Activated T-cell treated with anti-CD3 and anti-CD28 coated beads, Interleukin-2, amount 50 U/mL, for 24 hours (primary cell): ENCODE measurements around the gene ZNF778.
"Not testable (repeated sequence)": the region's sequence is repeated elsewhere in the genome, so short reads cannot be mapped to it uniquely, and the experiment has no call there.

Experiments used
- DNase-seq: peaks from one replicate; pipeline ENCODE4 v3.0.0-alpha.2; 2020
- H3K27ac Mint-ChIP-seq: 2 replicates; pipeline ENCODE4 v1.8.0; 2020; ENCODE audit warnings: mild to moderate bottlenecking, mixed read lengths
- H3K27me3 Mint-ChIP-seq: 2 replicates; pipeline ENCODE4 v1.8.0; 2020; ENCODE audit warnings: mixed read lengths
- H3K36me3 Mint-ChIP-seq: 2 replicates; pipeline ENCODE4 v1.8.0; 2020; ENCODE audit warnings: low read depth, mixed read lengths
- H3K4me1 Mint-ChIP-seq: 2 replicates; pipeline ENCODE4 v1.8.0; 2020; ENCODE audit warnings: low read depth, mixed read lengths
- H3K4me3 Mint-ChIP-seq: 2 replicates; pipeline ENCODE4 v1.8.0; 2020; ENCODE audit warnings: mild to moderate bottlenecking, moderate library complexity, mixed read lengths
- H3K9me3 Mint-ChIP-seq: 2 replicates; pipeline ENCODE4 v1.8.0; 2020; ENCODE audit warnings: mixed read lengths

The ZNF778 gene

DNA sequence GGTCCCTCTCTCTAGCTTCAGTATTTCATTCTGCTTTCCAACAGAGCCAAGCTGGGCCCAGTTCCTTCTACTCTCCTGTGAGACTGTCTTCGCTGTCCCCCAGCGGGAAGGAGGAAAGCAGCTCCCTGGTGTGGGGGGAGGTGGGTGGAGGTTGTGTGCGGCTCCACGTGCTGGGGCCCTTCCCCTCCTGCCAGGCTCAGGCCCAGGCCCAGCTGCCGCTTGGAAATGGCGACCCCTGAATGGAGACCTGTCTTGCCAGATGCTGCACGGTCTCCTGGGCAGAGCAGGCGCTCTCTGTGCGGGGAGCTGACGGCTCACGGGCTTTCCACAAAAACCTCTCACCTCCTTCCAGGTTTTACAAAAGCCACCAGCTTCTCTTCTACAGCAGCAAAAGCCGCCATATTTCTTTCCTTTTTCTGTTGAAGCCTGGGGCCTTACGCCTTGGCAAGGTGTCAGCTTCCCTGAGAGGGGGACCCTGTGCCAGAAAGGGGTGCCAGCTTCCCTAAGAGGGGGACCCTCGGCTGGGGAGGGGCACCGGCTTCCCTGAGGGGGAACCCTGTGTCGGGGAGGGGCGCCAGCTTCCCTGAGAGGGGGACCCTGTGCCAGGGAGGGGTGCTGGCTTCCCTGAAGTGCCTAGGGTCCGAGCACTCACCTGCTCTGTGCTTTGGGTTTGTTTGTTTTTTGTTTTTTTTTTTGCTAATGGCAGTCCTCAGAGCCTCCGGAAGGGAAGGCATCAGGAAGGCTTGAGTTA is 47.5 kb downstream of the ZNF778 start:
- no peak for DNase-seq
- peak overlapping the region; percentile 44 for H3K27ac Mint-ChIP-seq
- no peak overlapping the region for H3K4me3 Mint-ChIP-seq
- no peaks in the 10 kb centered on the region for H3K27me3 Mint-ChIP-seq
- peaks cover 41% of the 10 kb centered on the region for H3K36me3 Mint-ChIP-seq
- H3K4me1 Mint-ChIP-seq, result peaks cover 5% of the 10 kb centered on the region
- peaks cover 2% of the 10 kb centered on the region for H3K9me3 Mint-ChIP-seq

DNA sequence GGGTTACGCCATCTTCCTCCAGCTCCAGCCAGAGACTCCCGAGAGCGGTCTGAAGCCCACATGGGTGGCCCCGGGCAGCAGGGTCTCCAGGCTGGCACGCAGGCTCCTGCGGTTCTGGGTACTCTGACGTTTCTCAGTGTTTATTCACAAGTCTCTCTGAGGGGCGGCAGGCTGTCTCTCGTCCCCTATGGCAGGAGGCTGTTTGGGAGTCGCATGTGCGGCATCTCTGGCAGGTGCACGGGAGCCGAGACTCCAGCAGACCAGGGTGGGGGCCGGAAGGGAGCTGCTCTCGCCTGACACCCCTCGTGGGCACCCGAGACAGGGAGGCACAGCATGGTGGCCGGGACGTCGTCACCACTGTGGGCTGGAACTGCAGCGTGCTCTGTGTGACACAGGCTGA is 48.1 kb downstream of the ZNF778 start:
- Mint-ChIP-seq H3K27ac (peak overlapping the region; percentile 63), H3K27me3 (no peaks in the 10 kb centered on the region), H3K9me3 (peaks cover 2% of the 10 kb centered on the region), H3K4me1 (peaks cover 5% of the 10 kb centered on the region), H3K4me3 (no peak overlapping the region), H3K36me3 (peaks cover 48% of the 10 kb centered on the region)
- DNase-seq, result no peak

DNA sequence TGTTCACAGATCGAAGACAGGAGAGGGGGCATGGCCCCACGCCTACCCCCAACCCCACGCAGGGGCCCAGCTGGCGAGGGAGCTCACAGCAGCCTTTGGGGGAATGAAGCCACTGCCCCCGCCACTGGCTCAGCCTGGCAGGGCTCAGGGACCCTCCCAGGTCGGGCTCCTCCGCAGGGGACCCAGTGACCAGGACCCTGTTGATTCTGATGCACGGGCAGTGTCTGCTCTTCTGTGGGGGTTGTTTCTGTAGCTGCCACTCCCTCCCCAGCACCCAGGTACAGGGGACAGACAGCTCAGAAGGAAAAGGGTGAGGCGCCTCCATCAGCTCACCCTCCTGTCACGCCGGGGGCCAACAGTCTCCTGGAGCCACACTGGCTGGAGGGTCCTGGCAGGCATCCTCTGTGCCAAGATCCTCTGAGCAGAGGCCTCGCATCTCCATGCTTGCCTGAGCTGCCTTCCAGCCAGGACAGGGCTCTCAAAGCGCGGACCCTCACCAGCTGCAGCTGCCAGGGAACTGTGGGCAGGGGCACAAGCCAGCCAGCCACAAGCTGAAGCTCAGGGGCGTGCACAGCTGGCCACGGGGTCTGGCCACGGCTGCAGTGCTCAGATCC is 49.1 kb downstream of the ZNF778 start:
- DNase-seq, result no peak
- Mint-ChIP-seq H3K9me3 (peaks cover 2% of the 10 kb centered on the region), H3K27me3 (no peaks in the 10 kb centered on the region), H3K27ac (no peak overlapping the region), H3K4me3 (no peak overlapping the region), H3K4me1 (peaks cover 2% of the 10 kb centered on the region), H3K36me3 (peaks cover 57% of the 10 kb centered on the region)

DNA sequence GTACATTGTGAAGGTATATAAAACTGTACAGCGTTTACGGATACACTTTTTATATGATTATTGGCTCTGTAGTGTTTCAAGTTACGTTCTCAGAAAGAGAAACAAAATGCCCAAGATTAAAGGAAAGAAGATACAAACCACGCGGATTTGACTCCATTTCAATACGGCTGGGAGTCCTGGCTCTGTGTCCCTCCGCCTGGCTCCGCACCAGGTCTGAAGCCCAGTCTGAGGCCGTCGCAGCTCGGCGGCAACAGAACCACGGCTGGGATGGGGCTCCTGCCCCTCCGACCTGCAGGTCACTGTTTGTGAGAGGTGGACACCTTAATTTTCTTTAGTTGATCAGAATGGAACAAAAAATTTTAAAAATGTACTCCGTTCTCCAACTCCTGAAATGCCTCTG is 50.2 kb downstream of the ZNF778 start:
- peaks cover 69% of the 10 kb centered on the region for H3K36me3 Mint-ChIP-seq
- not testable (repeated sequence) for H3K27me3 Mint-ChIP-seq, DNase-seq, H3K4me3 Mint-ChIP-seq, H3K9me3 Mint-ChIP-seq, H3K4me1 Mint-ChIP-seq, H3K27ac Mint-ChIP-seq

DNA sequence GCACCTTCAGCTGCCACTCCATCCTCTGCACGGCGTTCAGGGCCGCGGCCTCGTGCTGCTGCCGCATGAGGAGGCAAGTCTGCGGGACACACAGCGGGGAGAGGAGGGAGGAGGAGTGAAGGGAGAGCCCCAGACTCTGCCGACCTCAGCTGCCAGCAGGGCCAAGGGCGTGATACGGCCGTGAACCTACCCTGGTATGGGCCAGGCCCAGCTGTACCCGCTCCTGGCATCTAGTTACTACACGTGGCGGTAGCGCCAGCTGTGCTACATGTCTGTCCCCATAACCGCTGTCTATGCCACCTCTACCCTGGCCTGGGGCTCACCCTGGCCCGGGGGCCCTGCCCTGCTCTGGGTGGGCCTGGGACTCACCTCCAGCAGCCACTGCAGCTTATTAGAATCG is 51.1 kb downstream of the ZNF778 start:
- no peak for DNase-seq
- H3K4me1 Mint-ChIP-seq, result no peaks in the 10 kb centered on the region
- H3K36me3 Mint-ChIP-seq, result peaks cover 77% of the 10 kb centered on the region
- H3K9me3 Mint-ChIP-seq, result no peaks in the 10 kb centered on the region
- H3K4me3 Mint-ChIP-seq, result no peak overlapping the region
- no peaks in the 10 kb centered on the region for H3K27me3 Mint-ChIP-seq
- peak overlapping the region; percentile 20 for H3K27ac Mint-ChIP-seq

DNA sequence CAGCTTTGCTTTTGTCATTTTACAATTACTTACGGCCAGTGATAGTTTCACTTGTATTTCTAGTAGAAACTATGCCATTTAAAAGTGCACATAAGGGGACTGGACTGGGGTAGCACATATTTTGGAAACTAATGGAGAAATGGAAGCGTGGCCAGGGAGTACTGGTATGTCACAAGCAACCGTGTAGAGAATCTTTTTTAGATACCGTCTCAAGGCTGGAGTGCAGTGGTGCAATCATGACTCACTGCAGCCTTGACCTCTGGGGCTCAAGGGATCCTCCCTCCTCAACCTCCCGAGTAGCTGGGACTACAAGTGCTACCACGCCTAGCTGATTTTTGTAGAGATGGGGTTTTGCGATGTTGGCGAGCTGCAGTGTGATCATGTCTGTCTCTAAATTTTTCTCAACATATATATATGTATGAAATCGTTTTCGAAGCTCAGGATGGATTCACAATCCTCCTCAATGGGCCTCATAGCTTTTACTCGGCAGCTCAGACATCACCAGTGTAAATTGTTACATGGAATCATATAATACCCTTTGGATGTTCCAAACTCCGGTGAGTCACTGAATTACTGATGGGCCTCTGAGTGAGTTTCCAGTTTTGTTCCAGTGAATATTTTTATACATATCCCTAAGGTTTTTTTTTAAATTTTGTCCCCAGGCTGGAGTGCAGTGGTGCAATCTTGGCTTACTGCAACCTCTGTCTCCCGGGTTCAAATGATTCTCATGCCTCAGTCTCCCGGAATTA is 51.7 kb downstream of the ZNF778 start:
- Mint-ChIP-seq H3K4me1 (no peaks in the 10 kb centered on the region), H3K36me3 (peaks cover 83% of the 10 kb centered on the region), H3K27me3 (no peaks in the 10 kb centered on the region), H3K4me3 (no peak overlapping the region), H3K9me3 (no peaks in the 10 kb centered on the region), H3K27ac (peak overlapping the region; percentile 20)
- DNase-seq, result no peak

DNA sequence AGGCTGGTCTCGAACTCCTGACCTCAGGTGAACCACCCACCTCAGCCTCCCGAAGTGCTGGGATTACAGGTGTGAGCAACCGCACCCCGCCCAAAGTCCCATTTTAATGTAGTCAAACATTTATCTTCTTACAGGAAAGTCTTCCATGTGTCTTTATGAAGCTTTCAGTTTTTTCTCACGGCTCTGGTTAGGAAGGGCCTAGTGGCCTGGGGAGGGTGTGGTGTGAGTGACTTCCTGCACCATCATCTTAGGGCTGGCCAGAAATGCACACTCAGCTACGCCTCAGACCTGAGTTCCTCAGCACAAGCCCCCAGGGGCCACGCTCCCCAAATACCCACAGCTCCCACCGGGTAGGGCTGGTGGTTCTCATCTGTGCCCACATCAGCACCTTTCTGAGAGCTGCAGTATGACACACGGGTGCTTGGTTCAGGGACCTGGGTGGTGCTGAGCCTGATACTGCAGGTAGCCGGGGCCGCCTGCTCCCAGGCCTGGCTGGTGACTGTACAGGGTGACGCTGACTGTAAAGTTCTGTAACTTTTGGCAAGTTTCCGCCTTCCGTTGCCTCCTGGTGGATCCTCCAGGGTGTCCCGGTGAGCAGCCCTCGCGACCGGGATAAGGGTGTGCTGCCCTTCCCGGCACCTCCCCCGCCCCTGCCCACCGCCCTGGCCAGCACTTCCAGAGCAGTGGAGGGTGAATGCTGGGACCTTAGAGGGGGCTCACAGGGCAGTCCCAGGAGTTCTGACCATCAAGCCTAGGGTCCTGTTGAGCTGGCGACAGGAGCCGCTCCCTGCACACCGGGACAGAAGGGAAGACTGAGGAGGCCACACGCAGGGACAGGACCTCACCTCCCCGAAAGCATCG is 52.5 kb downstream of the ZNF778 start:
- Mint-ChIP-seq H3K27me3 (no peaks in the 10 kb centered on the region), H3K4me1 (no peaks in the 10 kb centered on the region), H3K4me3 (no peak overlapping the region), H3K9me3 (no peaks in the 10 kb centered on the region), H3K27ac (peak overlapping the region; percentile 44), H3K36me3 (peaks cover 90% of the 10 kb centered on the region)
- no peak for DNase-seq

DNA sequence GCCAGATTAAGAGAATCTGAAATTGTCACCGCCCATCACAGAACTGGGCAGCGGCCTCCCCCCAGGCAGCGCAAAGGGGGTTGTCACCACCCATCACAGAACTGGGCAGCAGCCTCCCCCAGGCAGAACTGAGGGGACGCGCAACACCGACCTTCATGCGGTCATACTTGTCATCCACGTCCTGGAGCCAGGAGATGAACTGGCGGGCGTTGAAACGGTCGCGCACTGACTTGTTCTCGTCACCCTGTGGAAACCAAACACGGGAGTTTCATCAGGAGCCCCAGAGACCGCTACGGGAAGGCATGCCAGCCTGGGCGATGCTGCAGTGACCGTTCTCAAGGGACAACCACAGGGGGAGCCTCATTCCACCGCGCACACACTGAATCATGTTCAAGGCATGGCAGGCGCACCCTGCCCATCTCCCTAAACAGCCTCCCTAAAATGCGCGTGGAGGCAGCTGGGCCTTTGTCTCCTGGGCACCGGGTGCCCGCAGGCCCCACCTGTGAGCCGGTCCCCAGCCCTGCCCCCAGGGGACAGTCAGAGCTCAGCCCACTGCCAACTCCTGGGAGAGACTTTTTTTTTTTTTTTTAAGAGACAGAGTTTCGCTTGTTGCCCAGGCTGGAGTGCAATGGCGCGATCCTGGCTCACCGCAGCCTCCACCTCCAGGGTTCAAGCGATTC is 53.3 kb downstream of the ZNF778 start:
- Mint-ChIP-seq H3K9me3 (no peaks in the 10 kb centered on the region), H3K36me3 (peaks cover 90% of the 10 kb centered on the region), H3K27me3 (no peaks in the 10 kb centered on the region), H3K4me3 (no peak overlapping the region), H3K4me1 (no peaks in the 10 kb centered on the region), H3K27ac (peak overlapping the region; percentile 44)
- no peak for DNase-seq

DNA sequence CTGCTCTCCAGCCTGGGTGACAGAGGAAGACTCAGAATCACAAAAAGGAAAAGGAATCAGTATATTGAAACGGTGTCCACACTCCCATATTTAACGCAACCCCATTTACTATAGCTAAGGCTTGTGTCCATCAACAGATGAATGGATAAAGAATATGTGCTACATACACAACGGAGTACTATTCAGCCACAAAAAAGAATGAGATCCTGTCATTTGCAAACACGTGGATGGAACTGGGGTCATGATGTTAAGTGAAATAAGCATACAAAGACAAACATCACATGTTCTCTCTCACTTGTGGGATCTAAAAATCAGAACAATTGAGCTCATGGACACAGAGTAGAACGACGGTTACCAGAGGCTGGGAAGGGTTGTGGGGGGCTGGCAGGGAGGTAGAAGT is 55.1 kb downstream of the ZNF778 start:
- Mint-ChIP-seq H3K27ac (no peak overlapping the region), H3K27me3 (no peaks in the 10 kb centered on the region), H3K36me3 (peaks cover 93% of the 10 kb centered on the region)

DNA sequence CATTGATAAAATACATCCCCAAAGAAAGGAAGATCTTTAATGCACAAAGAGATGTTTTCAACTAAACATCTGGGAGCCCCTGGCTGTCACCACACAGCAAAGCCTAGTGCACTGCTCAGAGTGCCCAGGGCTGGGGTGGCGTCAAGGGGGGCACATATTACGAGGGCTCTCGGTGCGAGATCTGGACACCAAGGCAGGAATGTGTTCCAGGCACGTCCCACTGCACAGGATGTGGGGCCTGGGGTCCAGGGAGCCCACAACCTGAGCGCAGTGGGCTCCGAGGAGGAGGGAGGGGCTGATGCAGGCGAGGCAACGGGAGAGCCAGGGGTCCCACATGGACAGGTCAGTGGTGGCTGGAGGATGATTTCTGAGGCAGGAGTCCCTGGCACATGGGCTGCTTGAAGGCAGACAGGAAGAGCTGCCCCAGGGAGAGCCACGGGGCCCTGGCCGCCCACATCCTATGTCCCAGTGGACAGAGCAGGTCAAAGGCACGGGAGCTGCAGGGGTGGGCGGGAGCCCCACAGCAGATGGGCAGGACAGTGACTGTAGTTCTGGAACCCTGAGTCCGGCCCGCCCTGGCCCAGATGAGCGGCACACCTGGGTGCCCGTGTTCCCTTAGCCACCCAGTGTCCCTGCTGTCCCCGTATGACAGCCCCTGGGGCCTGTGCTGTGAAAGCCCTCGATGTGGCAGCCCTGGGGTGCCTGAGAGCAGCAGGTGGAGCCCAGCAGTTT is 56.4 kb downstream of the ZNF778 start:
- no peak for DNase-seq
- H3K4me1 Mint-ChIP-seq, result no peaks in the 10 kb centered on the region
- H3K4me3 Mint-ChIP-seq, result no peak overlapping the region
- peaks cover 100% of the 10 kb centered on the region for H3K36me3 Mint-ChIP-seq
- no peaks in the 10 kb centered on the region for H3K9me3 Mint-ChIP-seq
- H3K27ac Mint-ChIP-seq, result peak overlapping the region; percentile 57
- H3K27me3 Mint-ChIP-seq, result no peaks in the 10 kb centered on the region

More for the DNA sequence above, 55.1 kb downstream of the ZNF778 start:
- no peak overlapping the region for H3K4me3 Mint-ChIP-seq
- no peak for DNase-seq
- H3K9me3 Mint-ChIP-seq, result no peaks in the 10 kb centered on the region
- H3K4me1 Mint-ChIP-seq, result no peaks in the 10 kb centered on the region

DNA sequence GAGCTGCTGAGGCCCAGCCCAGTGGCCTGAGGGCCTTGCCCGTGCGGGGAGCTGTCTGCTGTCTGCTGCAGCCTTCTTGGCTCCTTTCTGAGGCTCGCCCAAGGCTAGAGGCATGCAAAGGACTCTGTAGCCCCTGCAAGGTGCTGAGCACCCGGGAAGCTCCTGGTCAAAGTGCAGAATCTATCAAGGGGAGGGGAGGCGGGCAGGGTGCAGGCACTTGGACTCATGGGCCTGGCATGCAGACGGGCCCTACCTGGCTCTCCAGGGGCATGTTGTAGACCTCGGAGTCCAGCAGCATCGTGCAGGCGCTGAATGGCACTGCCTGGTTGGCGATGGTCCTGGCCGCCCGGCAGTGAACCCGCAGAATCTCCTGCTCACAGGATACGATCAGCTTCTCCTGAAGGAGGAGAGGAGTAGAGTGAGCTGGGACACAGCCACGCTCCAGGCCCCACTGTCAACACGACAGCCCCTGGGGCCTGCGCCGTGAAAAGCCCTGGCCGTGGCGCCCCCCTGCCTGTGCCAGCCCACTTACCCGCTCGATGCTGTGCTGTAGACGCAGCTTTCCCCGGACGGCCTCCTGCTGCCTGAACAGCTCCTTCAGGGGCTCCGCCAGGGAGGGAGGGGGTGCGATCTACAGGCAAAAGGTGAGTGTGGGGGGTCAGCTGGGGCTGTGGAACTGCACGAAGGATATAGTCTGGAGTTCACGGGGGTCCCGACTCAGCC is 57.2 kb downstream of the ZNF778 start:
- DNase-seq, result no peak
- no peak overlapping the region for H3K4me3 Mint-ChIP-seq
- H3K9me3 Mint-ChIP-seq, result no peaks in the 10 kb centered on the region
- H3K4me1 Mint-ChIP-seq, result no peaks in the 10 kb centered on the region
- no peaks in the 10 kb centered on the region for H3K27me3 Mint-ChIP-seq
- H3K36me3 Mint-ChIP-seq, result peaks cover 93% of the 10 kb centered on the region
- peak overlapping the region; percentile 45 for H3K27ac Mint-ChIP-seq

DNA sequence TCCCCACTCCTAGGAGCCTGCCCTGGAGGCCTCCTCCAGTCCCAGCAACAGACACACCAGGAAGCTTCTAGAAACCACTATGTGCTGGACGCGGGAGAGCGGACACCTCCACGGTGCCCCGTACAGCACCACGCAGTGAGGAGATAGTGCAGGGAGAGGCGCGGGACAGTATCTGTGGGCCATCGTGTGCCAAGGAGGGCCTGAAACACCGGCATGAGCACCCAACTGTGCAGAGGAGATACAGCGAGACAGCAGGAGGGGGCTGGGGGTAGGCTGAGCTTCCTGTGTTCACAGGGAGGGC is 57.7 kb downstream of the ZNF778 start:
- DNase-seq, result no peak
- H3K4me1 Mint-ChIP-seq, result no peaks in the 10 kb centered on the region
- H3K4me3 Mint-ChIP-seq, result no peak overlapping the region
- H3K36me3 Mint-ChIP-seq, result peaks cover 89% of the 10 kb centered on the region
- no peaks in the 10 kb centered on the region for H3K9me3 Mint-ChIP-seq
- peak overlapping the region; percentile 45 for H3K27ac Mint-ChIP-seq
- no peaks in the 10 kb centered on the region for H3K27me3 Mint-ChIP-seq
